Urinary bladder (tissue), 4 donors: Measurements from ENCODE around the gene MDM2. TPM values are rescaled to one million over a fixed set of nuclear protein-coding genes. Genes with fewer than 3 reads are reported as not detected.

Source experiments
- DNase-seq: peaks from one replicate; pipeline ENCODE4 v3.0.0-alpha.2; 2015; ENCODE audit errors: extremely low spot score
- H3K27ac ChIP-seq: one replicate; pipeline ENCODE4 v1.5.1; 2013; ENCODE audit warnings: low read depth, mild to moderate bottlenecking, moderate library complexity
- H3K36me3 ChIP-seq: one replicate; pipeline ENCODE4 v1.6.1; 2013; ENCODE audit warnings: mild to moderate bottlenecking, moderate library complexity; ENCODE audit not compliant: insufficient read depth
- H3K4me1 ChIP-seq: one replicate; pipeline ENCODE4 v1.6.1; 2013; ENCODE audit warnings: mild to moderate bottlenecking, moderate library complexity; ENCODE audit not compliant: insufficient read depth
- H3K4me3 ChIP-seq: one replicate; pipeline ENCODE4 v1.5.1; 2013; ENCODE audit warnings: low read depth, low read length
- WGBS: extraction: QIAGEN DNeasy Blood & Tissue Kit; methylation state at CpG from one replicate; pipeline ENCODE4 v1.1.7; 2013; 5-methylcytosine and 5-hydroxymethylcytosine counted together
- polyA plus RNA-seq: library from polyadenylated mRNA; stranded (reverse); fragments of 200-250 nt; gene quantifications from one replicate; pipeline ENCODE4 v1.2.3, GENCODE V29; 2013
- total RNA-seq: library from RNA; depleted of rRNA; stranded (reverse); fragments of >200 nt; gene quantifications from one replicate; pipeline ENCODE4 v1.2.3, GENCODE V29; 2014
- donor health status: healthy with polysubstance abuse.
- donor health status: healthy.

Gene MDM2
- total and polyA plus RNA-seq, 2 donors, result 14.9 to 98.0 TPM

GRCh38 chr12:68882251-68882964 lies 74.4 kb downstream of the MDM2 start:
- no peak for DNase-seq
- no peaks in the 10 kb centered on the region for H3K36me3 ChIP-seq
- no peak overlapping the region for H3K4me3 ChIP-seq
- no peaks in the 10 kb centered on the region for H3K4me1 ChIP-seq
- WGBS, result 97% methylated on average over 4 of the region's 4 CpGs
- no peak overlapping the region for H3K27ac ChIP-seq

- 84% methylated on average over 3 of the region's 3 CpGs for WGBS
- Histone ChIP-seq H3K4me3 (no peak overlapping the region), H3K4me1 (no peaks in the 10 kb centered on the region), H3K36me3 (no peaks in the 10 kb centered on the region), H3K27ac (no peak overlapping the region)
- DNase-seq, result no peak
These were observed 75.2 kb downstream of the MDM2 start for GRCh38 chr12:68883151-68883550.

DNA sequence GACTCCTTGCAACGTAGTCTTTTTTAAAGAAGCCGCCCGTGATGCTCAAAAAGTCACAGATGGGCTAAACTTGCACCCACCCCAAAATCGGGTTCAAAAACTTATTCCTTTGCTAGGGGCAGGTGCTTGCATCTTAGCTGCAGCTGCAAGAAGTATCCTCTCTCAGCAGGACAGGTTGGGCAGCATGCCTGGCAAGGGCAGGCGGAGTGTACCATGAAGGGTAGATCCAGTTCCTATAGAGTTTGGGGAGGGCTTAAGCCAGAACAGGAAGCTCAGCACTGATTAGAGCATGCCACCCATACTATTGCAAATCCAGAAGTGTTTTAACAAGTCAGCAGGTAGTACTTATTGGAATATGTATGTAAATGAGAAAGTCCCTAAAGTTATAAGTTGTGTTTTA lies 76.3 kb downstream of the MDM2 start:
- H3K4me3 ChIP-seq, result no peak overlapping the region
- 93% methylated on average over 5 of the region's 5 CpGs for WGBS
- H3K4me1 ChIP-seq, result no peaks in the 10 kb centered on the region
- DNase-seq, result peak; percentile 6
- no peak overlapping the region for H3K27ac ChIP-seq
- H3K36me3 ChIP-seq, result no peaks in the 10 kb centered on the region

DNA sequence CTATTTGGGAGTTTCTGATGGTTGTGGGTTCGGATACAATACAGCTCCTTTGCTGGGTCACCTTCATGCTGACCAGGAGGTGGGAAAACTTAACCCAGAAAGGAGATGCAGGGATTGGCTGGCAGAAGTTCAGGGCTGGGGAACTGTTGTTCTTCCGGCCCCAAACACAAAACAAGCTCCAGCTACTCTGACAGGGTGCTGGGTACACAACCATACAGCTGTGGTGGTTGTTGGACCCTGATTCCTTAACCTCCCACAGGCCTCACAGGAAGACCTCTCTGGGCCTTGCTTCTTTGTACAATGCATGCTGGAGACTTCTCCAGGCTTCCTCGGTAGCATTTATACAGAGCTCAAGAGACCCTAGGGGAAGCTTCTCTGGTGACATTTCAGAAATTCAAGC lies 77.4 kb downstream of the MDM2 start:
- Histone ChIP-seq H3K4me1 (no peaks in the 10 kb centered on the region), H3K27ac (no peak overlapping the region), H3K36me3 (no peaks in the 10 kb centered on the region), H3K4me3 (no peak overlapping the region)
- no peak for DNase-seq
- WGBS, result 88% methylated on average over 3 of the region's 3 CpGs

GRCh38 chr12:68886636-68887572 lies 78.9 kb downstream of the MDM2 start:
- Histone ChIP-seq H3K27ac (no peak overlapping the region), H3K4me3 (no peak overlapping the region), H3K36me3 (no peaks in the 10 kb centered on the region), H3K4me1 (no peaks in the 10 kb centered on the region)
- DNase-seq, result no peak
- WGBS, result 80% methylated on average over 5 of the region's 5 CpGs

GRCh38 chr12:68887641-68888040 lies 79.7 kb downstream of the MDM2 start:
- Histone ChIP-seq H3K4me1 (no peaks in the 10 kb centered on the region), H3K27ac (no peak overlapping the region), H3K36me3 (no peaks in the 10 kb centered on the region), H3K4me3 (no peak overlapping the region)
- no peak for DNase-seq
- WGBS, result 92% methylated on average over 1 of the region's 1 CpG

DNA sequence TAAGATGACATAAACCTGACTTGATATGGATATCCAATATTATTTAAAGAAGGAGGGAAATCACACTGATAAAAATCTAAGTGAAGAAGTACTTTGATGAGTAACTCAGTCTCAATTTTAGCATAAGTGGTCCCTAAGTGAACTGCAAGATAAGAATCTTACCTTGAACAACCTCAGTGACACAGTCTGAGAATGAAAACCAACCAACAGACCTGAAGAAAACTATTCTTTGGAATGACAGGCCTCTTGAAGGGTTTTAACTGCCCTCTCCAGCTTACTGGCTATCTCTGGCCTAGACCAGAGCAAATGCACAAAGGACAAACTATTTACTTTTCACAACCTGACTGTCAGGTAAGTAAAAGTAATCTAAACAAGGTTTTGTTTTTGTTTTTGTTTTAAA lies 80.3 kb downstream of the MDM2 start:
- no peak for DNase-seq
- no peaks in the 10 kb centered on the region for H3K4me1 ChIP-seq
- H3K36me3 ChIP-seq, result no peaks in the 10 kb centered on the region
- no peak overlapping the region for H3K27ac ChIP-seq
- no peak overlapping the region for H3K4me3 ChIP-seq

DNA sequence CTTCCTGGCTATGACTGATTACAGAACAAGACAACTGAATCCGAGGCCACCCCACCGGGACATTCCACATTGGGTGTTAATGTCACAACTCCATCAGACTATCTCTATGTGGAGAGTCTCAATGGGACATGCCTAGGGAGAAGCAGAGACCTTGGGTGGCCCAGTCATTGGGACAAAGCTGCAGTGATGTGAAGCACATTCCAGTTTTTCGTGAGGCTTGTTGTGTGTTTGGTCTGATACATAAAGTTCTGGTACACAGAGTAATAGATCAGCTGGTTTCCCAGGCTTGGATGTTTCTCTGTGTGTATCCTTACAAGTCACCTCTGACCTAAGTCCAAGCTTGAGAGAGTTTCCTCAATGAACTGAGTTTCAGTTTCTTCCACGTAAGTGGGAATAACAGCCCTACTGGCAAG lies 82.7 kb downstream of the MDM2 start:
- 83% methylated on average over 4 of the region's 4 CpGs for WGBS
- no peak for DNase-seq

GRCh38 chr12:68891141-68891540 lies 83.2 kb downstream of the MDM2 start:
- no peak for DNase-seq
- H3K4me1 ChIP-seq, result no peaks in the 10 kb centered on the region
- H3K4me3 ChIP-seq, result no peak overlapping the region
- H3K36me3 ChIP-seq, result no peaks in the 10 kb centered on the region
- 84% methylated on average over 6 of the region's 6 CpGs for WGBS
- no peak overlapping the region for H3K27ac ChIP-seq

More for the DNA sequence above, 82.7 kb downstream of the MDM2 start:
- Histone ChIP-seq H3K27ac (no peak overlapping the region), H3K36me3 (no peaks in the 10 kb centered on the region), H3K4me3 (no peak overlapping the region), H3K4me1 (no peaks in the 10 kb centered on the region)

DNA sequence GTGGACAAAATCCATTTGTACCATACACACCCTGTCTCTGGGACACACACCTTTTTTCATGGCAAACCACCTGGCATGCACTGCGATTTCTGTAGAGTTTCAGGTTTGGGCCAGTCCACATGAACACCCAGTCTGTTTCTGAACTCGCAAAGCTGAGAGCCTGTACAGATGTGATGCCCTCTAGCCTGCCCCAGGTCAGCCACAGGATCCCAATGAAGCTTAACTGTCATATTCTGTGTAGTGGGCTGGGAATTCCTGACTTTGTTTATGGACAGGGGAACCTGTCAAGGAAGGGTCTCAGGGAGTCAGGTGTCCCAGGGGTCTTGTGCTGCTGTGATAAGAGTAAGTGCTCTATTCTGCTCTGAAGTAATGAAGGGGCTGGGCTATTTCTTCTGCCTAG lies 85.2 kb downstream of the MDM2 start:
- 97% methylated on average over 2 of the region's 2 CpGs for WGBS
- H3K4me1 ChIP-seq, result no peaks in the 10 kb centered on the region
- DNase-seq, result no peak
- H3K4me3 ChIP-seq, result no peak overlapping the region
- H3K27ac ChIP-seq, result no peak overlapping the region
- H3K36me3 ChIP-seq, result no peaks in the 10 kb centered on the region

GRCh38 chr12:68893741-68894140 lies 85.8 kb downstream of the MDM2 start:
- H3K4me1 ChIP-seq, result no peaks in the 10 kb centered on the region
- 95% methylated on average over 3 of the region's 3 CpGs for WGBS
- no peak for DNase-seq

GRCh38 chr12:68894276-68894855 lies 86.4 kb downstream of the MDM2 start:
- H3K36me3 ChIP-seq, result no peaks in the 10 kb centered on the region
- 92% methylated on average over 7 of the region's 7 CpGs for WGBS
- H3K4me1 ChIP-seq, result no peaks in the 10 kb centered on the region
- DNase-seq, result no peak
- H3K4me3 ChIP-seq, result no peak overlapping the region
- H3K27ac ChIP-seq, result no peak overlapping the region

More at GRCh38 chr12:68893741-68894140, 85.8 kb downstream of the MDM2 start:
- Histone ChIP-seq H3K27ac (no peak overlapping the region), H3K4me3 (no peak overlapping the region), H3K36me3 (no peaks in the 10 kb centered on the region)

GRCh38 chr12:68896881-68897540 lies 89.0 kb downstream of the MDM2 start:
- Histone ChIP-seq H3K4me3 (no peak overlapping the region), H3K27ac (no peak overlapping the region), H3K36me3 (no peaks in the 10 kb centered on the region), H3K4me1 (no peaks in the 10 kb centered on the region)
- 66% methylated on average over 4 of the region's 4 CpGs for WGBS
- DNase-seq, result no peak
